DND-41 (cell line): ENCODE results near the gene FCAR.
"Not testable (repeated sequence)": the region's sequence is repeated elsewhere in the genome, so short reads cannot be mapped to it uniquely, and the experiment has no call there.

Source experiments
- ATAC-seq: fragments of 200-7000 bp; cut with Tn5 transposase; 3 replicates; pipeline ENCODE4 v1.9.1; 2021; ENCODE audit warnings: low read depth; ENCODE audit not compliant: insufficient read depth
- DNase-seq: peaks from one replicate; pipeline ENCODE4 v3.0.0-alpha.2; 2020
- H2AFZ ChIP-seq: 2 replicates; pipeline ENCODE4 v1.6.0; 2012; ENCODE audit warnings: low read depth, low read length
- H3K27ac ChIP-seq: 2 replicates; pipeline ENCODE4 v1.5.1; 2012; ENCODE audit warnings: low read length, inconsistent platforms
- H3K27me3 ChIP-seq: fragments of 200-600 bp; sonication (generic); 2 replicates; pipeline ENCODE4 v1.6.0; 2012; ENCODE audit warnings: low read length, mild to moderate bottlenecking, inconsistent platforms; ENCODE audit not compliant: insufficient read depth, poor library complexity
- H3K36me3 ChIP-seq: 2 replicates; pipeline ENCODE4 v1.5.1; 2012; ENCODE audit warnings: low read length, inconsistent platforms; ENCODE audit not compliant: insufficient read depth
- H3K4me1 ChIP-seq: 2 replicates; pipeline ENCODE4 v1.5.1; 2012; ENCODE audit warnings: mild to moderate bottlenecking, low read length; ENCODE audit not compliant: insufficient read depth
- H3K4me2 ChIP-seq: 2 replicates; pipeline ENCODE4 v1.6.0; 2012; ENCODE audit warnings: mild to moderate bottlenecking, moderate library complexity, low read length, inconsistent platforms; ENCODE audit not compliant: insufficient read depth
- H3K4me3 ChIP-seq, 2 experiments: fragments of 200-600 bp in 1 of 2; shearing (Covaris generic) in 1 of 2; 2 replicates each; pipeline ENCODE4 v1.5.1; 2012 to 2016; ENCODE audit warnings: inconsistent platforms in 2 of 2, low read length in 2 of 2, mild to moderate bottlenecking in 2 of 2, low read depth in 1 of 2, moderate library complexity in 1 of 2
- H3K79me2 ChIP-seq: 2 replicates; pipeline ENCODE4 v1.6.0; 2012; ENCODE audit warnings: low read length, inconsistent platforms; ENCODE audit not compliant: insufficient read depth
- H3K9ac ChIP-seq: 2 replicates; pipeline ENCODE4 v1.6.0; 2012; ENCODE audit warnings: low read depth, mild to moderate bottlenecking, inconsistent platforms, low read length, moderate library complexity
- H3K9me3 ChIP-seq: 2 replicates; pipeline ENCODE4 v1.5.1; 2012; ENCODE audit warnings: low read length, moderate library complexity, mild to moderate bottlenecking, inconsistent platforms; ENCODE audit not compliant: insufficient read depth, severe bottlenecking
- H4K20me1 ChIP-seq: 2 replicates; pipeline ENCODE4 v1.6.0; 2012; ENCODE audit warnings: low read length; ENCODE audit not compliant: insufficient read depth
- CTCF ChIP-seq: IDR thresholded peaks from 2 replicates; pipeline ENCODE4 v1.5.1; 2012; ENCODE audit warnings: borderline replicate concordance, low read length, moderate library complexity, mild to moderate bottlenecking; ENCODE audit not compliant: poor library complexity, severe bottlenecking; ENCODE audit errors: extremely low read depth
- EZH2 ChIP-seq: IDR thresholded peaks from 3 replicates; pipeline ENCODE4 v1.6.1; 2012; ENCODE audit warnings: borderline replicate concordance, low read depth, mild to moderate bottlenecking, moderate library complexity, low read length, inconsistent platforms; ENCODE audit not compliant: severe bottlenecking

FCAR gene

GRCh38 chr19:54918499-54918898 lies 44.5 kb downstream of the FCAR start:
- no peak overlapping the region for H3K27ac ChIP-seq
- H2AFZ ChIP-seq, result no peak overlapping the region
- H3K4me3 ChIP-seq, result no peak overlapping the region
- no peak overlapping the region for H3K9ac ChIP-seq
- H4K20me1 ChIP-seq, result no peaks in the 10 kb centered on the region
- ATAC-seq (no peak), DNase-seq (no peak)
- H3K36me3 ChIP-seq, result no peaks in the 10 kb centered on the region
- no peaks in the 10 kb centered on the region for H3K79me2 ChIP-seq
- no peaks in the 10 kb centered on the region for H3K4me1 ChIP-seq
- H3K4me2 ChIP-seq, result no peak overlapping the region
- H3K27me3 ChIP-seq, result no peaks in the 10 kb centered on the region
- H3K9me3 ChIP-seq, result no peaks in the 10 kb centered on the region
- TF ChIP-seq EZH2 (no peak), CTCF (no peak)

- not testable (repeated sequence) for H2AFZ ChIP-seq, H3K27ac ChIP-seq, H3K27me3 ChIP-seq, H4K20me1 ChIP-seq, H3K4me1 ChIP-seq, H3K9me3 ChIP-seq, H3K9ac ChIP-seq, DNase-seq, H3K4me2 ChIP-seq, ATAC-seq, H3K36me3 ChIP-seq, H3K4me3 ChIP-seq, H3K79me2 ChIP-seq
- TF ChIP-seq CTCF, result peak; percentile 17
Observed at GRCh38 chr19:54919646-54920563, 45.9 kb downstream of the FCAR start.

GRCh38 chr19:54921082-54921481 lies 47.0 kb downstream of the FCAR start:
- Histone ChIP-seq H3K27me3 (no peaks in the 10 kb centered on the region), H2AFZ (no peak overlapping the region), H3K9ac (no peak overlapping the region), H3K9me3 (no peaks in the 10 kb centered on the region), H3K4me1 (no peaks in the 10 kb centered on the region), H3K36me3 (no peaks in the 10 kb centered on the region), H4K20me1 (no peaks in the 10 kb centered on the region), H3K4me3 (no peak overlapping the region), H3K27ac (no peak overlapping the region), H3K79me2 (no peaks in the 10 kb centered on the region), H3K4me2 (no peak overlapping the region)
- ATAC-seq (no peak), DNase-seq (no peak)
- TF ChIP-seq CTCF (no peak), EZH2 (no peak)
